ENCODE data around the gene ST8SIA1.
A peak's percentile ranks its signal among the peaks of the same experiment; 100 is the strongest.

ST8SIA1 gene

DNA sequence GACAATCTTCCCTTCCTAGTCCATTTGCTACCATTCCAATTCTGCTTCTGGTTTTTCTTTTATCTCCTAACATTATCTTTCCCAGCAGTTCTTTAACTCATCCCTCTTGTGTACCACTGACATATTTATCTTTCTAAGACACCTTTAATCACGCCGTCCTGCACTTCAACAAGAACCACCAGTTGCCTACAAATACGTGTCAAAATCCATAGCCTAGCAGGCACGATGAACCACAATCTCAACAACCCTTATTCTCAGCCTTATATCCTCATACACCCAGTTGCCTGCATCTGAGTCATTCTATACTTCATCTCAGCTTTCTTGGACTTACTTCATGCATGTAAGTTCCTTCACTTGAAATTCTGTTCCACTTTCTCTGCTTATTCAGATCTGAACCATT lies 16.4 kb upstream of the ST8SIA1 start:
- H3K4me3 ChIP-seq (replicated peaks in 1 of 2; ENCODE audit: low read depth in 2 of 2, low read length in 2 of 2), result no peak overlapping the region
- TF ChIP-seq, protein P1, sequence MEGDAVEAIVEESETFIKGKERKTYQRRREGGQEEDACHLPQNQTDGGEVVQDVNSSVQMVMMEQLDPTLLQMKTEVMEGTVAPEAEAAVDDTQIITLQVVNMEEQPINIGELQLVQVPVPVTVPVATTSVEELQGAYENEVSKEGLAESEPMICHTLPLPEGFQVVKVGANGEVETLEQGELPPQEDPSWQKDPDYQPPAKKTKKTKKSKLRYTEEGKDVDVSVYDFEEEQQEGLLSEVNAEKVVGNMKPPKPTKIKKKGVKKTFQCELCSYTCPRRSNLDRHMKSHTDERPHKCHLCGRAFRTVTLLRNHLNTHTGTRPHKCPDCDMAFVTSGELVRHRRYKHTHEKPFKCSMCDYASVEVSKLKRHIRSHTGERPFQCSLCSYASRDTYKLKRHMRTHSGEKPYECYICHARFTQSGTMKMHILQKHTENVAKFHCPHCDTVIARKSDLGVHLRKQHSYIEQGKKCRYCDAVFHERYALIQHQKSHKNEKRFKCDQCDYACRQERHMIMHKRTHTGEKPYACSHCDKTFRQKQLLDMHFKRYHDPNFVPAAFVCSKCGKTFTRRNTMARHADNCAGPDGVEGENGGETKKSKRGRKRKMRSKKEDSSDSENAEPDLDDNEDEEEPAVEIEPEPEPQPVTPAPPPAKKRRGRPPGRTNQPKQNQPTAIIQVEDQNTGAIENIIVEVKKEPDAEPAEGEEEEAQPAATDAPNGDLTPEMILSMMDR (IDR thresholded peaks at IDR 0.05; ENCODE audit: low read depth, low read length), result no peak
- no peak for DNase-seq (ENCODE audit: low read depth in 2 of 2)

- H3K4me3 ChIP-seq (replicated peaks in 1 of 2; ENCODE audit: low read depth in 2 of 2, low read length in 2 of 2), result no peak overlapping the region
- TF ChIP-seq, protein P1 (IDR thresholded peaks at IDR 0.05; ENCODE audit: low read depth, low read length), result no peak
- DNase-seq (ENCODE audit: low read depth in 2 of 2), result no peak
Observed at GRCh38 chr12:22348208-22348607, 13.7 kb upstream of the ST8SIA1 start.

DNA sequence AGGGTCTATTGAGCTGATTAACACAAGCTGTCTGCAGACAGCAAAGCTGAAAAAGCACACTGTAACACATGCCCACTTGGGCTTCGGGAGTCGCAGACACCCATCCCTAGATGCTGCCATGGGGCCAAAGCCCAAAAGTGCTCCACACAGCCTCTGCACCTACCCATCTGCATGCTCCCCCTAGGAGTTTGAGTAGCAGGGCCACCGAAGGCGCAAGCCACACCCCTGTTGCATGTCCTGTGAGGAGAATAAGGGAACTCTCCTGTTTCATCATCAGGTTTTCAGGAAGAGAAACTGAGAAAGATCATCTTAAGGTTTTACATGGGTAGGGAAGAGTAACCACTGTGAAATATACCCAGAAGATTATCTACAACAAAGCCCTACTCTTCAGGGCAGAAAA lies 5.6 kb upstream of the ST8SIA1 start:
- TF ChIP-seq, protein P1 (IDR thresholded peaks at IDR 0.05; ENCODE audit: low read depth, low read length), result no peak
- H3K4me3 ChIP-seq (replicated peaks in 1 of 2; ENCODE audit: low read depth in 2 of 2, low read length in 2 of 2), result no peak overlapping the region
- no peak for DNase-seq (ENCODE audit: low read depth in 2 of 2)

DNA sequence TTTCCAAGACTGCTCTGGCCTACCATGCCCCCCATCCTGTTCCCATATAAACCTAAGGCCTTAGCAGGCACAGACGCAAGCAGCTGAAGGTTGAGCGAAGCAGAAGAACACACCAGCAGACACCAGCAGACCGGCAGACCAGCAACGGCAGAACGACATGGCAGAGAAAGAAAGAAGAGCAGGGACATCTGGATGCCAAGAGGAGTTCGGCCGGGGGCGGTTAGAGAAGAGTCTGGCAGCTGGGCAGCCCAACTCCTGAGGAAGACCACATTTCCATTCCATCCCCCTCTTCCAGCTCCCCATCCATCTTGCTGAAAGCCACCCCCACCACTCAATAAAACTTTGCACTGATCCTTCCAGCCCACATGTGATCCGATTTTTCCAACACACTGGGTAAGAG lies 5.2 kb upstream of the ST8SIA1 start:
- no peak overlapping the region for H3K4me3 ChIP-seq (replicated peaks in 1 of 2; ENCODE audit: low read depth in 2 of 2, low read length in 2 of 2)
- TF ChIP-seq, protein P1 (IDR thresholded peaks at IDR 0.05; ENCODE audit: low read depth, low read length), result no peak

GRCh38 chr12:22335794-22336166 lies 1.3 kb upstream of the ST8SIA1 start:
- TF ChIP-seq, protein P1 (IDR thresholded peaks at IDR 0.05; ENCODE audit: low read depth, low read length), result no peak
- peak overlapping the region; percentile 7 to 19 for H3K4me3 ChIP-seq (replicated peaks in 1 of 2; ENCODE audit: low read depth in 2 of 2, low read length in 2 of 2)
- DNase-seq (ENCODE audit: low read depth in 2 of 2), result no peak

More for the DNA sequence above, 5.2 kb upstream of the ST8SIA1 start:
- no peak for DNase-seq (ENCODE audit: low read depth in 2 of 2)

DNA sequence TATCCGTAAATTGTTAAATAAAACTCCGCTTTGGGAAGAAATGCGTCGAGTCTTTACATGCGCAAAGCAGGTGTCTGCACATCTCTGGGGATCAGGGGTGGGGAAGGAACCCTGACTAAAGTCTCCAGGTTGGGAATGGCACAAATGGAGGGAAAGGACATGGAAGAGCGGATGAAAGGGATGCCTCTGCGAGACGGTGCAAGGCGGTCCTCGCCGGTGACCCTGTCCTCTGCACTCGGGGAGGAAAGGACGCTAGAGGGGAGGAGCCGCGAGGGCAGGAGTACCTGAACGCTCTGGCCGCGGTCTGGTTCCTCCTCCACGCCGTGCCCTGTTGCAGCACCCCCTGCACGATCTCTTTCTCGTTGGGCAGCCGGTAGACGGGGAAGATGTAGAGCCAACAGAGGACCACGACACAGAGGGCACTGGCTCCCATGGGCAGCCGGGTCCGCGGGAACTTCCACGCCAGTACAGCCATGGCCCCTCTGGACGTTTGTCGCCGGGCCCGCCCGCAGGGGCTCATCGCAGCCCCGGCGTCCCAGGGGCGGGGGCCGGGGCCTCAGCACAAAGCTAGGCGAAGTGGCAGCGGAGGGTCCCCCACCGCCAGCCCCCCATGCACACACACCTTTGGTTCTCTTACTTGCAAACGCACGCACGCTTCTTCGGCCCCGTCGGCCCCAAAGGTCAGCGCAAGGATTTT lies 646 bp downstream of the ST8SIA1 start:
- peak overlapping the region; percentile 58 to 68 for H3K4me3 ChIP-seq (replicated peaks in 1 of 2; ENCODE audit: low read depth in 2 of 2, low read length in 2 of 2)
- no peak for DNase-seq (ENCODE audit: low read depth in 2 of 2)
- TF ChIP-seq, protein P1 (IDR thresholded peaks at IDR 0.05; ENCODE audit: low read depth, low read length), result no peak
